Keratinocyte (primary cell): ENCODE data around the gene PPAT. TPM values are rescaled to one million over a fixed set of nuclear protein-coding genes. Genes with fewer than 3 reads are reported as not detected.

ENCODE experiments used
- DNase-seq: peaks from one replicate; pipeline ENCODE4 v3.0.0-alpha.2; 2011; ENCODE audit warnings: low read depth, missing footprints, low spot score
- FAIRE-seq: peaks from 2 replicates; lab custom pipeline; 2011; peaks lifted over from hg19 to GRCh38; lab: Jason Lieb, UNC
- H2AFZ ChIP-seq: 2 replicates; pipeline ENCODE4 v1.6.0; 2012; ENCODE audit warnings: low read length, control low read depth, inconsistent platforms; ENCODE audit not compliant: control insufficient read depth
- H3K27ac ChIP-seq: 2 replicates; pipeline ENCODE4 v1.5.1; 2011; ENCODE audit warnings: low read length; ENCODE audit not compliant: control insufficient read depth, insufficient read depth
- H3K27me3 ChIP-seq: 3 replicates; pipeline ENCODE4 v1.6.0; 2011; ENCODE audit warnings: low read length; ENCODE audit not compliant: control insufficient read depth, insufficient read depth; ENCODE audit errors: extremely low read depth
- H3K36me3 ChIP-seq, 2 experiments: 2 replicates in 1 of 2; 3 replicates in 1 of 2; pipeline ENCODE4 v1.5.1; 2011; ENCODE audit warnings: low read length in 2 of 2, mild to moderate bottlenecking in 1 of 2; ENCODE audit not compliant: control insufficient read depth in 2 of 2, insufficient read depth in 2 of 2; ENCODE audit errors: extremely low read depth in 1 of 2
- H3K4me1 ChIP-seq: 3 replicates; pipeline ENCODE4 v1.5.1; 2011; ENCODE audit warnings: low read length; ENCODE audit not compliant: control insufficient read depth, insufficient read depth; ENCODE audit errors: extremely low read depth
- H3K4me2 ChIP-seq: 3 replicates; pipeline ENCODE4 v1.6.0; 2011; ENCODE audit warnings: low read depth, low read length; ENCODE audit not compliant: control insufficient read depth, insufficient read depth; ENCODE audit errors: extremely low read depth
- H3K4me3 ChIP-seq, 3 experiments: fragments of 200-600 bp in 1 of 3; sonication (generic) in 1 of 3; 2 replicates in 2 of 3; 3 replicates in 1 of 3; pipeline ENCODE4 v1.5.1; 2011 to 2016; ENCODE audit warnings: low read length in 3 of 3, mild to moderate bottlenecking in 3 of 3, control low read depth in 2 of 3, inconsistent platforms in 1 of 3, low read depth in 1 of 3, mixed read lengths in 1 of 3, mixed run types in 1 of 3, moderate library complexity in 1 of 3; ENCODE audit not compliant: control insufficient read depth in 2 of 3, insufficient read depth in 2 of 3; ENCODE audit errors: extremely low read depth in 1 of 3
- H3K79me2 ChIP-seq: 2 replicates; pipeline ENCODE4 v1.6.0; 2012; ENCODE audit warnings: low read length; ENCODE audit not compliant: control insufficient read depth, insufficient read depth
- H3K9ac ChIP-seq: 3 replicates; pipeline ENCODE4 v1.6.0; 2011; ENCODE audit warnings: low read length; ENCODE audit not compliant: control insufficient read depth, insufficient read depth; ENCODE audit errors: extremely low read depth
- H3K9me1 ChIP-seq: 3 replicates; pipeline ENCODE4 v1.6.0; 2011; ENCODE audit warnings: low read length; ENCODE audit not compliant: control insufficient read depth, insufficient read depth; ENCODE audit errors: extremely low read depth
- H3K9me3 ChIP-seq: 2 replicates; pipeline ENCODE4 v1.5.1; 2012; ENCODE audit warnings: low read depth, low read length; ENCODE audit not compliant: control insufficient read depth
- H4K20me1 ChIP-seq: 3 replicates; pipeline ENCODE4 v1.6.0; 2011; ENCODE audit warnings: low read length; ENCODE audit not compliant: control insufficient read depth, insufficient read depth; ENCODE audit errors: extremely low read depth
- EZH2 ChIP-seq: IDR thresholded peaks from one replicate; pipeline ENCODE4 v1.6.1; 2012; ENCODE audit warnings: inconsistent platforms, mild to moderate bottlenecking, low read length, moderate library complexity
- dilution Hi-C: fragments of 300-500 bp; cut with MboI; formaldehyde crosslinking; loops from one replicate; pipeline ENCODE4 v1.7.0; 2020; ENCODE audit warnings: low sequenced_read_pairs; ENCODE audit not compliant: extremely low pct_ligation_motif_present
- polyA plus RNA-seq, 5 experiments: library from polyadenylated mRNA; depleted of rRNA in 3 of 5; stranded (reverse) in 3 of 5; stranded (forward) in 1 of 5; unstranded in 1 of 5; fragments of >200 nt; gene quantifications; 1 replicate in 1 of 5; 2 replicates in 3 of 5; 3 replicates in 1 of 5; pipeline versions ENCODE4 v1.2.1 to v1.2.3, GENCODE V29; 2011 to 2012; ENCODE audit warnings: missing spikeins in 2 of 5, low read depth in 1 of 5, low replicate concordance in 1 of 5
- TF ChIP-seq, protein P1 (sequence below), 3 experiments: IDR thresholded peaks in 1 of 3; conservative IDR thresholded peaks in 1 of 3; optimal IDR thresholded peaks in 1 of 3; 2 replicates in 2 of 3; 3 replicates in 1 of 3; pipeline versions ENCODE3 to v1.5.1; 2011; ENCODE audit warnings: low read length in 3 of 3, mild to moderate bottlenecking in 3 of 3, moderate library complexity in 2 of 3, control low read depth in 1 of 3, inconsistent platforms in 1 of 3; ENCODE audit not compliant: insufficient read depth in 2 of 3; ENCODE audit errors: extremely low read depth in 1 of 3

Gene PPAT
- polyA plus RNA-seq, 1 donor (not counting 4 experiments of a cell fraction or from before 2014, with no cell fraction given): 24.9 TPM

DNA sequence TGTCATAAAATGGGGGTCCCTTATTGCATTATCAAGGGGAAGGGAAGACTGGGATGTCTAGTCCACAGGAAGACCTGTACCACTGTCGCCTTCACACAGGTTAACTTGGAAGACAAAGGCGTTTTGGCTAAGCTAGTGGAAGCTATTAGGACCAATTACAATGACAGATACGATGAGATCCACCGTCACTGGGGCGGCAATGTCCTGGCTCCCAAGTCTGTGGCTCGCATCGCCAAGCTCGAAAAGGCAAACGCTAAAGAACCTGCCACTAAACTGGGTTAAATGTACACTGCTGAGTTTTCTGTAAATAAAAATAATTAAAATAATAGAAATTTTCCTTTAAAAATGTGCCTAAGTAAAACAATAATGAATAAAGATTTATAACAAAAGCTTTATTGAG is 78.8 kb downstream of the PPAT start:
- H3K4me1 ChIP-seq: no peaks in the 10 kb centered on the region
- no peak overlapping the region for H2AFZ ChIP-seq
- FAIRE-seq: no peak
- TF ChIP-seq, protein P1, sequence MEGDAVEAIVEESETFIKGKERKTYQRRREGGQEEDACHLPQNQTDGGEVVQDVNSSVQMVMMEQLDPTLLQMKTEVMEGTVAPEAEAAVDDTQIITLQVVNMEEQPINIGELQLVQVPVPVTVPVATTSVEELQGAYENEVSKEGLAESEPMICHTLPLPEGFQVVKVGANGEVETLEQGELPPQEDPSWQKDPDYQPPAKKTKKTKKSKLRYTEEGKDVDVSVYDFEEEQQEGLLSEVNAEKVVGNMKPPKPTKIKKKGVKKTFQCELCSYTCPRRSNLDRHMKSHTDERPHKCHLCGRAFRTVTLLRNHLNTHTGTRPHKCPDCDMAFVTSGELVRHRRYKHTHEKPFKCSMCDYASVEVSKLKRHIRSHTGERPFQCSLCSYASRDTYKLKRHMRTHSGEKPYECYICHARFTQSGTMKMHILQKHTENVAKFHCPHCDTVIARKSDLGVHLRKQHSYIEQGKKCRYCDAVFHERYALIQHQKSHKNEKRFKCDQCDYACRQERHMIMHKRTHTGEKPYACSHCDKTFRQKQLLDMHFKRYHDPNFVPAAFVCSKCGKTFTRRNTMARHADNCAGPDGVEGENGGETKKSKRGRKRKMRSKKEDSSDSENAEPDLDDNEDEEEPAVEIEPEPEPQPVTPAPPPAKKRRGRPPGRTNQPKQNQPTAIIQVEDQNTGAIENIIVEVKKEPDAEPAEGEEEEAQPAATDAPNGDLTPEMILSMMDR (optimal IDR thresholded peaks at IDR 0.05 in 1 of 3, IDR thresholded peaks at IDR 0.05 in 1 of 3, conservative IDR thresholded peaks at IDR 0.05 in 1 of 3; ENCODE audit: extremely low read depth in 1 of 3, insufficient read depth in 2 of 3, low read length in 3 of 3): no peak
- TF ChIP-seq EZH2: no peak
- no peak overlapping the region for H3K9ac ChIP-seq
- no peaks in the 10 kb centered on the region for H4K20me1 ChIP-seq
- H3K79me2 ChIP-seq: no peaks in the 10 kb centered on the region
- H3K27me3 ChIP-seq: no peaks in the 10 kb centered on the region
- no peaks in the 10 kb centered on the region for H3K9me1 ChIP-seq
- no peak overlapping the region for H3K4me2 ChIP-seq
- no peak for DNase-seq
- dilution Hi-C loops: no loop called here
- no peak overlapping the region for H3K27ac ChIP-seq
- H3K36me3 ChIP-seq: no peaks in the 10 kb centered on the region
- no peak overlapping the region for H3K4me3 ChIP-seq
- H3K9me3 ChIP-seq: no peaks in the 10 kb centered on the region

DNA sequence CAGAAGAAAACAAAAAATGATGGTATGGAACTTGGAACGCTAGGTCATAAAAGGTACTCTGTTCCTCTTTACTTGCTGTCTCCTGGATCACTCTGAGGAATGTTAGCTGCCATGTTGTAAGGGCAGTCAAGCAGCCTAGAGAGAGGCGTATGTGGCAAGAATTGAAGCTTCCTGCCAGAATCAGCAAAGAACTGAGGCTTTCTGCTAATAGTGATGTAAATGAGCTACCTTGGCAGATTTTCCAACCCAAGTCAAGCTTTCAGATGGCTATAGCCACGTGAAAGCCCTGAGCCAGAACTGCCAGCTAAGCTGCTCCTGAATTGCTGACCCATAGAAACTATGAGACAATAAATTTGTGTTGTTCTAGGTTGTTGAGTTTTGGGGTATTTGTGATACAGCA is 86.8 kb downstream of the PPAT start:
- H3K36me3 ChIP-seq: no peaks in the 10 kb centered on the region
- no peak overlapping the region for H3K9ac ChIP-seq
- H2AFZ ChIP-seq: no peak overlapping the region
- H3K4me2 ChIP-seq: no peak overlapping the region
- FAIRE-seq: no peak
- H3K9me3 ChIP-seq: no peaks in the 10 kb centered on the region
- H3K79me2 ChIP-seq: no peaks in the 10 kb centered on the region
- no peak overlapping the region for H3K27ac ChIP-seq
- no peaks in the 10 kb centered on the region for H3K27me3 ChIP-seq
- TF ChIP-seq, protein P1 (optimal IDR thresholded peaks at IDR 0.05 in 1 of 3, IDR thresholded peaks at IDR 0.05 in 1 of 3, conservative IDR thresholded peaks at IDR 0.05 in 1 of 3; ENCODE audit: extremely low read depth in 1 of 3, insufficient read depth in 2 of 3, low read length in 3 of 3): no peak
- no peak for TF ChIP-seq EZH2
- H3K9me1 ChIP-seq: no peaks in the 10 kb centered on the region
- dilution Hi-C loops: no loop called here
- no peaks in the 10 kb centered on the region for H3K4me1 ChIP-seq
- no peak overlapping the region for H3K4me3 ChIP-seq
- no peak for DNase-seq
- H4K20me1 ChIP-seq: no peaks in the 10 kb centered on the region
